ENCODE measurements around the gene MON1B.
"Not testable (repeated sequence)": the region's sequence is repeated elsewhere in the genome, so short reads cannot be mapped to it uniquely, and the experiment has no call there.

MON1B gene

GRCh38 chr16:77186298-77186697 lies 4.7 kb upstream of the MON1B start:
- not testable (repeated sequence) for DNase-seq (ENCODE audit: low spot score in 2 of 2); H3K36me3 Mint-ChIP-seq; H3K4me1 Mint-ChIP-seq; ATAC-seq; H3K27ac Mint-ChIP-seq; H3K4me3 Mint-ChIP-seq; H3K9me3 Mint-ChIP-seq

DNA sequence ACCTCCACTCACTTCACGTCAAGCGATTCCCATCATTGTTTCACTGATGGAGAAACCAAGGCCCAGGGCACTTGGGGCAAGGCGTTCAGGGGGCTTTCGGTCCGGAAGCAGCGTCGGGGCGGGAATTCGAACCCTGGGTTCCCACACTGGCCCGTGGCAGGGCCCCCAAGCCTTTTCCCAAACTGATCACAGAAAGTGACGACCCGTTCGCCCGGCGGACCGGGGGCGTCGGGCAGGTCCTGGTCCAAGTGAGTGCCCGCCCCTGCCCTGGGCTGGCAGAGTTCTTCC lies 856 bp upstream of the MON1B start:
- DNase-seq (ENCODE audit: low spot score in 2 of 2) (no peak), ATAC-seq (no peak)
- Mint-ChIP-seq H3K4me1 (peaks cover 40% of the 10 kb centered on the region), H3K27ac (peak overlapping the region; percentile 99), H3K36me3 (peaks cover 34% of the 10 kb centered on the region), H3K9me3 (no peaks in the 10 kb centered on the region), H3K4me3 (peak overlapping the region; percentile 88)

- Mint-ChIP-seq H3K27ac (peak overlapping the region; percentile 99), H3K36me3 (peaks cover 47% of the 10 kb centered on the region), H3K4me1 (peaks cover 48% of the 10 kb centered on the region), H3K4me3 (peak overlapping the region; percentile 88), H3K9me3 (no peaks in the 10 kb centered on the region)
- DNase-seq (ENCODE audit: low spot score in 2 of 2), result no peak
- no peak for ATAC-seq
These were observed 424 bp downstream of the MON1B start for GRCh38 chr16:77191259-77191969.

- Mint-ChIP-seq H3K9me3 (no peaks in the 10 kb centered on the region), H3K4me1 (peaks cover 48% of the 10 kb centered on the region), H3K27ac (peak overlapping the region; percentile 99), H3K4me3 (peak overlapping the region; percentile 88), H3K36me3 (peaks cover 66% of the 10 kb centered on the region)
- DNase-seq (ENCODE audit: low spot score in 2 of 2) (no peak), ATAC-seq (no peak)
These were observed 2.4 kb downstream of the MON1B start for GRCh38 chr16:77193377-77193776.

DNA sequence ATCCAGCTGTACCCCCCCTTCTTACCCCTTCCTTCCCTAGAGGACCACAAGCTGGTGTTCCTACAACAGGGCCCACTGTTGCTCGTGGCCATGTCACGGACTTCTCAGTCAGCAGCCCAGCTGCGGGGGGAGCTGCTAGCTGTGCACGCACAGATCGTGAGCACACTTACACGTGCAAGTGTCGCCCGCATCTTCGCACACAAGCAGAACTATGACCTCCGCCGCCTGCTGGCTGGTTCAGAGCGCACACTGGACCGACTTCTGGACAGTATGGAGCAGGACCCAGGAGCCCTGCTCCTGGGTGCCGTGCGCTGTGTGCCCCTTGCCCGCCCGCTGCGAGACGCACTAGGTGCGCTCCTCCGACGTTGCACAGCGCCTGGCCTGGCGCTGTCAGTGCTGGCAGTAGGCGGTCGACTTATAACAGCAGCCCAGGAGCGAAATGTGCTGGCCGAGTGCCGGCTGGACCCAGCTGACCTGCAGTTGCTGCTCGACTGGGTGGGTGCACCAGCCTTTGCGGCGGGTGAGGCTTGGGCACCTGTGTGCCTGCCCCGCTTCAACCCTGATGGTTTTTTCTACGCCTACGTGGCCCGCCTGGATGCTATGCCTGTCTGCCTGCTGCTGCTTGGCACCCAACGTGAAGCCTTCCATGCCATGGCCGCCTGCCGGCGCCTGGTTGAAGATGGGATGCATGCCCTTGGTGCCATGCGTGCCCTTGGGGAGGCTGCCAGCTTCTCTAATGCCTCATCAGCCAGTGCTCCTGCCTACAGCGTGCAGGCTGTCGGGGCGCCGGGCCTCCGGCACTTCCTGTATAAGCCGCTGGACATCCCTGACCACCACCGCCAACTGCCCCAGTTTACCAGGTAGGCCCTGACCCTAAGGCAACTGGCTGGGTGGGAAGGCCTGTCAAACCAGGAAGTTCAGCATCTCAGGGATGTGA lies 3.6 kb downstream of the MON1B start:
- Mint-ChIP-seq H3K4me1 (peaks cover 48% of the 10 kb centered on the region), H3K36me3 (peaks cover 78% of the 10 kb centered on the region), H3K4me3 (no peak overlapping the region), H3K9me3 (no peaks in the 10 kb centered on the region), H3K27ac (no peak overlapping the region)
- DNase-seq (ENCODE audit: low spot score in 2 of 2), result no peak
- ATAC-seq, result no peak

GRCh38 chr16:77195411-77195810 lies 4.4 kb downstream of the MON1B start:
- DNase-seq (ENCODE audit: low spot score in 2 of 2) (no peak), ATAC-seq (no peak)
- H3K9me3 Mint-ChIP-seq, result no peaks in the 10 kb centered on the region
- H3K27ac Mint-ChIP-seq, result peak overlapping the region; percentile 39
- H3K36me3 Mint-ChIP-seq, result peaks cover 87% of the 10 kb centered on the region
- H3K4me1 Mint-ChIP-seq, result peaks cover 48% of the 10 kb centered on the region
- H3K4me3 Mint-ChIP-seq, result no peak overlapping the region

- H3K4me3 Mint-ChIP-seq, result no peak overlapping the region
- no peaks in the 10 kb centered on the region for H3K9me3 Mint-ChIP-seq
- peaks cover 29% of the 10 kb centered on the region for H3K4me1 Mint-ChIP-seq
- DNase-seq (ENCODE audit: low spot score in 2 of 2) (no peak), ATAC-seq (no peak)
- no peak overlapping the region for H3K27ac Mint-ChIP-seq
- peaks cover 91% of the 10 kb centered on the region for H3K36me3 Mint-ChIP-seq
These were observed 6.8 kb downstream of the MON1B start for GRCh38 chr16:77197747-77198146.

DNA sequence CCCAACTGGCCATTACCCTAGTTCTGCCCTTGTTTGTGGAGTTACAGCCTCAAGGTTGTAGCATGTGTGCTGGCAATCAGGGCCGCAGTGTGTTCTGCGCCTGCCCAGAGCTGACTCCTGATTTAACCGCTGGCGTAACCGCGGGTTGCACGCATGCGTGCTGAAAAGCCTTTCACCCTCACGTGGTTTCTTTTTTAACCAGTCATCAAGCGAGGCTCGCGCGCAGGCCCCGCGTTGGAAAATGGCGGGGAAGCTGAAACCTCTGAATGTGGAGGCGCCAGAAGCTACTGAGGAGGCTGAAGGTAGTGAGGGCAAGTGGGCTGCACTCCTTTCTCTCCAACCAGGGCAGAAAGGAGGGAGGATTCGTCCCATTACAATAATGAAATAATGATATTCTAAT lies 8.2 kb downstream of the MON1B start, which contains the start of gene SYCE1L:
Gene SYCE1L (plus strand): TSS at position 198 of the 400 bp plus-strand sequence. CDS start 44 bp downstream, at position 242.
- H3K27ac Mint-ChIP-seq, result no peak within 1 kb of the TSS
- DNase-seq (ENCODE audit: low spot score in 2 of 2), result no peak
- no peak within 1 kb of the TSS for H3K4me3 Mint-ChIP-seq
- H3K9me3 Mint-ChIP-seq, result no peaks in the 10 kb centered on the region
- peaks cover 14% of the 10 kb centered on the region for H3K4me1 Mint-ChIP-seq
- peaks cover 78% of the 10 kb centered on the region for H3K36me3 Mint-ChIP-seq
- ATAC-seq, result no peak

DNA sequence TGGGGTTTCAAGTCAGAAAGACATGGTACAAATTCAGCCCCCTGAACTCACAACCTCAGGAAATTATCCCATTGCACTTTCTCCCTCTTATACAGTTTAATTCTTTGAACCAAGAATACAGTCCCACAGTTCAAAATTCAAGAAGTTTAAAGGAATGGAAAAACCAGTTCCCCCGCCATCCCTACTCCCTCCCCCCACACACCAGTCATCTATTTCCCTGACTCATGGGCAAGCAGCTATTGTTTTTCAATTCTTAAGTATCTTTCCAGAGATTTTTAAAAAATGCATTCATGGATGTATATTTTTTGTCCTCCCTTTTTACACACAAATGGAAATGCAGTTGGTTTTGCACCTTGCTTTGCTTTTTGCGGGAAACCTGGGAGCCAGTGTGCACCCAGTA lies 15.5 kb downstream of the MON1B start:
- Mint-ChIP-seq H3K4me1 (peaks cover 3% of the 10 kb centered on the region), H3K27ac (peak overlapping the region; percentile 50), H3K4me3 (no peak overlapping the region)

GRCh38 chr16:77207030-77207429 lies 16.0 kb downstream of the MON1B start:
- no peak for ATAC-seq

More for the DNA sequence above, 15.5 kb downstream of the MON1B start:
- ATAC-seq, result no peak
- H3K9me3 Mint-ChIP-seq, result no peaks in the 10 kb centered on the region
- H3K36me3 Mint-ChIP-seq, result peaks cover 14% of the 10 kb centered on the region
- no peak for DNase-seq (ENCODE audit: low spot score in 2 of 2)

DNA sequence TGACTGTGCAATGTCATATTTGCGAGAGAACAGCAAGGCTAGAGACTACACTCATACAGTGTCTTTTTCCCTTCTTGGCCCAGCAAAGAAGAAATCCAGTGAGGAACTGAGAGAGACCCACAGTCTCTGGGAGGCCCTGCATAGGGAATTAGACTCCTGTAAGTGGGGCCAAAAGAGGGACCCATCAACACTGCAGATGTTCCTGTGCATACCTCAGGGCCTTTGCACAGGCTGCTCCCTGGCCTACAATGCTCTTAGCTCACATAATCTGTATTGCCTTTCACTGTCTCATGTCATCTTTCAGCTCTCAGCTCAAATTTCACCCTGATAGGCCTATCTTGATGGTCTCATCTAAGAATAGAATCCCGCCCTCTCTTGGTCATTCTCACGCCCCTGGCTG lies 17.4 kb downstream of the MON1B start:
- H3K4me1 Mint-ChIP-seq, result peaks cover 13% of the 10 kb centered on the region
- no peak overlapping the region for H3K4me3 Mint-ChIP-seq
- H3K9me3 Mint-ChIP-seq, result no peaks in the 10 kb centered on the region
- no peaks in the 10 kb centered on the region for H3K36me3 Mint-ChIP-seq
- ATAC-seq, result no peak
- DNase-seq (ENCODE audit: low spot score in 2 of 2), result no peak
- H3K27ac Mint-ChIP-seq, result no peak overlapping the region

More at GRCh38 chr16:77207030-77207429, 16.0 kb downstream of the MON1B start:
- H3K9me3 Mint-ChIP-seq, result no peaks in the 10 kb centered on the region
- peaks cover 8% of the 10 kb centered on the region for H3K4me1 Mint-ChIP-seq
- no peak overlapping the region for H3K27ac Mint-ChIP-seq
- H3K36me3 Mint-ChIP-seq, result peaks cover 9% of the 10 kb centered on the region
- no peak overlapping the region for H3K4me3 Mint-ChIP-seq
- DNase-seq (ENCODE audit: low spot score in 2 of 2), result no peak

DNA sequence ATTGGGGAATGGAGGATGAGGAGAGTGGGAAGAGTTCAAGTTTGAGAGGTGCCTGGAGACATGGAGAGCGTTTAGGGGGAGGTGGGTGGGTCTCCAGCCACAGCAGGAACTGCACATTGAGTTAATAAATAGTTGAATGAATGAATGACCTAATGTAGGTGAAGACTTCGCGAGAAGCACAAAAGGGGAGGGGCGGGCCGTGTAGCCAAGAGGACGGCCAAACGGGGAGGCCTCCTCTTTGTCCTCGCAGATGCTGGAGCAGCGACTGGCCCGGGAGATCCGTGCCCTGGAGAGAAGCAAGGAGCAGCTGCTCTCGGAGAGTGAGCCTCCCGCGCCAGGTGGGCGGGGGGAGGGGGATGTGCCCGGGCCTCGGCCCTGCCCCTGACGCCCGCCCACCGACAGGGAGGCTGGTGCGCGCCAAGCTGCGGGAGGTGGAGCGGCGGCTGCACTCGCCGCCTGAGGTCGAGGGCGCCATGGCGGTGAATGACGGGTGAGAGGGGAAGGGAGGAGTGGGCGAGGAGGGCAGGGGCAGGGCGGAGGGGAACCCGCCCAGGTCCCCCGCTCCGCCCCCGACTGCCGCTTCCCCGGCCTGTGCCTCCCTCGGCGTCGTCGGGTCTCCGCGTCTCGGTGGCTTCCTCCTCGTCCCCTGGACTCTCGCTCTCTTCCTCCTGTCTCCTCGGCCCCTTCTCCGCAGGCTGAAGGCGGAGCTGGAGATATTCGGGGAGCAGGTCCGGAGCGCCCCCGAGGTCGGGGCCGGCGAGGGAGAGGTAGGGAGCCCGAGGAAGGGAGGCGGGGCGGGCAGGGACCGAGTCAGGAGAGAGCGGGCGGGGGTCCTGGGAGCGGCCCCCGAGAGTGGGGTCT lies 21.1 kb downstream of the MON1B start:
- Mint-ChIP-seq H3K4me1 (peaks cover 19% of the 10 kb centered on the region), H3K4me3 (peak overlapping the region; percentile 80), H3K27ac (peak overlapping the region; percentile 70), H3K9me3 (no peaks in the 10 kb centered on the region), H3K36me3 (no peaks in the 10 kb centered on the region)
- peak; percentile 55 to 83 for DNase-seq (ENCODE audit: low spot score in 2 of 2)
- peak; percentile 83 for ATAC-seq

DNA sequence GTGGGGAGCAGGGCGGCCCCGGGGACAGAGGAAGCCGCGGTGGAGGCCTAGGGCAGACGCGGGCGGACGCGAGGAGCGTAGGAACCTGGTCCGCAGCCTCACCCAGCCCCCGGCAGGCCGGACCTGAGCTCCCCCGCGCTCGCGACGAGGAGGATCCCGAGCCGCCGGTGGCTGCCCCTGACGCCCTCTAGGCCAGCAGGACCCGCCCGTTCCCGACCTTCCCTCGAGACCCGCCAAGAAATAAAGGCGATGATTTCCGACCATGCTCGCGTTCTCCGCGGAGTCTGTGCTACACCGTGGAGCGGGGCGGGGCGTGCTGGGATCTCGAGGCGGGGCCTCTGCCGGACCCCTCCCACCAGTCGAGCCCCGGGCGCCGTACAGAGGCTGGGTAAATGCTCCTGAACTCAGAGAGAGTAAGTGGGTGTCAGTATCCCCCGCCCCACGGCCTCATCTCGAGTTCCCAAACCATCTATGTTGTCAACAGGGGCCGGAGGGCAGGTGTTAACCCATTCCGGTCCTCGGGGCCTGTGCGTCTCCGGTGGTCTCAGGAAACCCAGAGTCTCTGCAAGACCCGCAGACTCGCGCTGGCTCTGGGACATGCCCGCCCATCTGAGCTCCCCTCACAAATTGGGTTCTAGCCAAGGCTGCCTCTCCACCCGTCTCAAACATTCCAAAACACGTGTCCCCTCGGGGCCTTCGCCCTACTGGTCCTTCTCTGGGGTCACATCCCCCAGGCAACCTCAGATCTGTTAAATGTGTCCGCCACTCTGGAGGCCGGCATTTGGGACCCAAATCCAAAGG lies 22.0 kb downstream of the MON1B start:
- peak; percentile 89 for ATAC-seq
- peaks cover 19% of the 10 kb centered on the region for H3K4me1 Mint-ChIP-seq
- peak; percentile 73 to 86 for DNase-seq (ENCODE audit: low spot score in 2 of 2)

GRCh38 chr16:77213542-77214106 lies 22.6 kb downstream of the MON1B start:
- H3K4me1 Mint-ChIP-seq, result peaks cover 19% of the 10 kb centered on the region
- ATAC-seq (no peak), DNase-seq (ENCODE audit: low spot score in 2 of 2) (no peak)
- no peaks in the 10 kb centered on the region for H3K9me3 Mint-ChIP-seq
- H3K36me3 Mint-ChIP-seq, result no peaks in the 10 kb centered on the region
- H3K4me3 Mint-ChIP-seq, result peak overlapping the region; percentile 80
- no peak overlapping the region for H3K27ac Mint-ChIP-seq

More for the DNA sequence above, 22.0 kb downstream of the MON1B start:
- Mint-ChIP-seq H3K4me3 (peak overlapping the region; percentile 80), H3K27ac (no peak overlapping the region), H3K36me3 (no peaks in the 10 kb centered on the region), H3K9me3 (no peaks in the 10 kb centered on the region)
